Activated naive CD4-positive, alpha-beta T cell treated with anti-CD3 and anti-CD28 coated beads, Interleukin-2, amount 50 U/mL, for 72 hours (primary cell): ENCODE data around the gene CACHD1. TPM values are rescaled to one million over a fixed set of nuclear protein-coding genes. Genes with fewer than 3 reads are reported as not detected.
"Not testable (repeated sequence)": the region's sequence is repeated elsewhere in the genome, so short reads cannot be mapped to it uniquely, and the experiment has no call there.

ENCODE experiments used
- ATAC-seq, 2 donors: fragments of 150-1000 bp; cut with Tn5 transposase; 2 replicates each; pipeline ENCODE4 v1.10.0; 2021; ENCODE audit warnings: mild to moderate bottlenecking in 2 of 2, moderate library complexity in 2 of 2
- DNase-seq, 2 donors: peaks; one replicate each; pipeline ENCODE4 v3.0.0; 2021 to 2022; ENCODE audit warnings: low spot score in 2 of 2
- H3K27ac Mint-ChIP-seq, 2 donors: one replicate each; pipeline ENCODE4 v1.8.0; 2022; ENCODE audit warnings: mild to moderate bottlenecking in 2 of 2, mixed read lengths in 2 of 2
- H3K36me3 Mint-ChIP-seq, 2 donors: one replicate each; pipeline ENCODE4 v1.8.0; 2022; ENCODE audit warnings: mixed read lengths in 2 of 2
- H3K9me3 Mint-ChIP-seq, 2 donors: one replicate each; pipeline ENCODE4 v1.8.0; 2022; ENCODE audit warnings: mixed read lengths in 2 of 2
- total RNA-seq, 2 donors: library from RNA; stranded (reverse); gene quantifications; one replicate each; pipeline ENCODE4 v1.2.3, GENCODE V29; 2022

CACHD1 gene
- total RNA-seq, 2 donors from 2014 or later, result 1.1 to 1.6 TPM

- ATAC-seq, H3K36me3 Mint-ChIP-seq, DNase-seq, H3K27ac Mint-ChIP-seq, H3K9me3 Mint-ChIP-seq: not testable (repeated sequence)
These were observed 270.8 kb downstream of the CACHD1 start for GRCh38 chr1:64740687-64741086.
